ENCODE results near the gene CASKIN2.

CASKIN2 gene

GRCh38 chr17:75503337-75503950, 11.9 kb downstream of the CASKIN2 start:
- DNase-seq: no peak

GRCh38 chr17:75502721-75503329, 12.5 kb downstream of the CASKIN2 start:
- no peak for DNase-seq

- no peak for DNase-seq
These were observed 13.1 kb downstream of the CASKIN2 start for GRCh38 chr17:75502072-75502720.

GRCh38 chr17:75501378-75502071, 13.8 kb downstream of the CASKIN2 start:
- no peak for DNase-seq

GRCh38 chr17:75500419-75501216, 14.7 kb downstream of the CASKIN2 start:
- no peak for DNase-seq

- DNase-seq: no peak
These were observed 15.9 kb downstream of the CASKIN2 start for GRCh38 chr17:75499313-75500022.

- DNase-seq: no peak
These were observed 16.6 kb downstream of the CASKIN2 start for GRCh38 chr17:75498726-75499213.

- DNase-seq: no peak
These were observed 17.2 kb downstream of the CASKIN2 start for GRCh38 chr17:75498039-75498725.

- DNase-seq: no peak
These were observed 19.3 kb downstream of the CASKIN2 start for GRCh38 chr17:75496005-75496404.

- no peak for DNase-seq
These were observed 20.9 kb downstream of the CASKIN2 start for GRCh38 chr17:75494326-75494877.

GRCh38 chr17:75493476-75494129, 21.7 kb downstream of the CASKIN2 start:
- no peak for DNase-seq

GRCh38 chr17:75492555-75493168, 22.7 kb downstream of the CASKIN2 start:
- no peak for DNase-seq

- no peak for DNase-seq
These were observed 23.7 kb downstream of the CASKIN2 start for GRCh38 chr17:75491680-75492079.

- DNase-seq: no peak
These were observed 24.2 kb downstream of the CASKIN2 start for GRCh38 chr17:75490953-75491649.

GRCh38 chr17:75490173-75490743, 25.1 kb downstream of the CASKIN2 start:
- DNase-seq: no peak

GRCh38 chr17:75489511-75489955, 25.8 kb downstream of the CASKIN2 start:
- DNase-seq: no peak

- DNase-seq: no peak
These were observed 26.4 kb downstream of the CASKIN2 start for GRCh38 chr17:75488693-75489510.

All from NCI-H1930 (cell line).